AG04450 (cell line): Measurements from ENCODE around the gene PKNOX1. TPM values are rescaled to one million over a fixed set of nuclear protein-coding genes. Genes with fewer than 3 reads are reported as not detected.

Experiments
- CTCF ChIA-PET: fragments of 300-600, 350-600 bp; formaldehyde crosslinking; extraction: SDS; loops from one replicate; lab custom pipeline; 2022; ENCODE audit warnings: antibody characterized with exemption, inconsistent platforms; lab: Charles Lee
- POLR2A ChIA-PET: fragments of 350-600 bp; formaldehyde crosslinking; extraction: SDS; loops from one replicate; lab custom pipeline; 2021; ENCODE audit warnings: antibody characterized with exemption, inconsistent platforms; lab: Yijun Ruan, JAX
- DNase-seq: peaks from one replicate; pipeline ENCODE4 v3.0.0-alpha.2; 2011; ENCODE audit warnings: low read depth, low spot score
- H3K27ac ChIP-seq: one replicate; pipeline ENCODE4 v1.5.1; 2012; ENCODE audit warnings: low read depth, low read length, control low read depth
- H3K27me3 ChIP-seq: one replicate; pipeline ENCODE4 v1.6.0; 2012; ENCODE audit warnings: low read length; ENCODE audit not compliant: control insufficient read depth, insufficient read depth
- H3K4me3 ChIP-seq: 2 replicates; pipeline ENCODE4 v1.5.1; 2011; ENCODE audit warnings: mild to moderate bottlenecking, low read depth, low read length, control low read depth
- H3K9me3 ChIP-seq: 2 replicates; pipeline ENCODE4 v1.5.1; 2012; ENCODE audit warnings: low read length; ENCODE audit not compliant: control insufficient read depth, insufficient read depth
- polyA plus RNA-seq: library from polyadenylated mRNA; depleted of rRNA; stranded (reverse); fragments of >200 nt; gene quantifications from 2 replicates; pipeline ENCODE4 v1.2.3, GENCODE V29; 2011
- TF ChIP-seq, protein P1 (sequence below): IDR thresholded peaks from 2 replicates; pipeline ENCODE4 v1.5.1; 2011; ENCODE audit warnings: low read depth, low read length, control low read depth, inconsistent platforms

PKNOX1 gene
- polyA plus RNA-seq, 1 experiment, result 65.6 TPM

DNA sequence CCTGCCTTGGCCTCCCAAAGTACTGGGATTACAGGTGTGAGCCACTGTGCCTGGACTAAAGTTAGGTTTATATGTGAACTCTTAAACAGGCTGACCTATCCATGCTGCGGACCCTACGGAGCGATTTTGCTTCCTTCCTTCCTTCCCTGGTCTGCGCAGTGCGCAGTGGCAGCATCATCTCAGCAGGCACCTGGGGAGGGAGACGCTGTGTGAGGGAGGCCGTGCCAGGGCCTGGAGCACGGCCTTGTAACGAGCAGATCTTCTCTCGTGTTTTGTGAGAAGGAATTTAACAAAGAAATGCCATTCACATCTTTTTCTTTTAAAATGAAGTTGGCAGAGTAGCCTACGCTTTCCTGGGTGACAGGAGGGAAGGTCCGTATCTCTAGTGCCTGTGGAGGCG lies 45.8 kb downstream of the PKNOX1 start:
- TF ChIP-seq, protein P1, sequence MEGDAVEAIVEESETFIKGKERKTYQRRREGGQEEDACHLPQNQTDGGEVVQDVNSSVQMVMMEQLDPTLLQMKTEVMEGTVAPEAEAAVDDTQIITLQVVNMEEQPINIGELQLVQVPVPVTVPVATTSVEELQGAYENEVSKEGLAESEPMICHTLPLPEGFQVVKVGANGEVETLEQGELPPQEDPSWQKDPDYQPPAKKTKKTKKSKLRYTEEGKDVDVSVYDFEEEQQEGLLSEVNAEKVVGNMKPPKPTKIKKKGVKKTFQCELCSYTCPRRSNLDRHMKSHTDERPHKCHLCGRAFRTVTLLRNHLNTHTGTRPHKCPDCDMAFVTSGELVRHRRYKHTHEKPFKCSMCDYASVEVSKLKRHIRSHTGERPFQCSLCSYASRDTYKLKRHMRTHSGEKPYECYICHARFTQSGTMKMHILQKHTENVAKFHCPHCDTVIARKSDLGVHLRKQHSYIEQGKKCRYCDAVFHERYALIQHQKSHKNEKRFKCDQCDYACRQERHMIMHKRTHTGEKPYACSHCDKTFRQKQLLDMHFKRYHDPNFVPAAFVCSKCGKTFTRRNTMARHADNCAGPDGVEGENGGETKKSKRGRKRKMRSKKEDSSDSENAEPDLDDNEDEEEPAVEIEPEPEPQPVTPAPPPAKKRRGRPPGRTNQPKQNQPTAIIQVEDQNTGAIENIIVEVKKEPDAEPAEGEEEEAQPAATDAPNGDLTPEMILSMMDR, result no peak
- CTCF ChIA-PET, result no interaction called here
- H3K27ac ChIP-seq, result no peak overlapping the region
- POLR2A ChIA-PET, result no interaction called here
- no peaks in the 10 kb centered on the region for H3K27me3 ChIP-seq
- no peaks in the 10 kb centered on the region; the same call in 1 of the 2 replicates for H3K9me3 ChIP-seq
- H3K4me3 ChIP-seq, result no peak overlapping the region
- DNase-seq, result no peak

DNA sequence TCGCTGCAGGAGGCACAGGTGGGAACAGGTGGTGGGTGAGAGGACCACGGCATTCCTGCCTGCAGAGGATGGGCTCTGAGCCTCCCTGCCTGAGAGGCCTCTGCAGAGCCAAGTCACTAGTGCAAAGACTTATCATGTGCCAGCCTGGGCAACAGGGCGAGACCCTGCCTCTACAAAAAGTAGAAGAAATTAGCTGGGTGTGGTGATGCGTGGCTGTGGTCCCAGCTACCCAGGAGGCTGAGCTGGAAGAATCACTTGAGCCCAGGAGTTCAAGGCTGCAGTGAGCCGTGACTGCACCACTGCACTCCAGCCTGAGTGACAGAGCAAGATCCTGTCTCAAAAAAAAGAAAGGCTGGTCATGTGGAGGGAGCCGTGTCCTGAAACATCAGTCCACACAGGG lies 46.4 kb downstream of the PKNOX1 start:
- Histone ChIP-seq H3K4me3 (no peak overlapping the region), H3K9me3 (no peaks in the 10 kb centered on the region; the same call in 1 of the 2 replicates), H3K27me3 (no peaks in the 10 kb centered on the region), H3K27ac (no peak overlapping the region)
- CTCF ChIA-PET, result no interaction called here
- TF ChIP-seq, protein P1, result no peak
- no peak for DNase-seq
- POLR2A ChIA-PET, result no interaction called here

DNA sequence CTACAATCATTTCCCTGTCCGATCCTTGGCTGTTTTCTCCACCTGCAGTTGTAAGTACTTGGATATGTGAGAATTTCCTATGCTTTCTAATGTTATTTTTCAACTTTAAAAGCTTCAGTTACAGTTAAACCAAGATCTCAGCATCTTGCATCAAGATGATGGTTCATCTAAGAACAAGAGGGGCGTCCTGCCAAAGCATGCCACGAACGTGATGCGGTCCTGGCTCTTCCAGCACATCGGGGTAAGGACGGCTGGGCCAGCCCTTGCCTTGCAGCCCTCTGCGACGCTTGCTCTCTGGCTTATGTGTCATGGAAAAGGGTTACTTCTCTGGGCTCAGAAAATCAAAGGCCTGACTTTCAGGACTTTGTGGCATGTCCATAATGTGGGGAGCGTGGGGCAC lies 46.8 kb downstream of the PKNOX1 start:
- CTCF ChIA-PET, result no interaction called here
- no peak overlapping the region for H3K4me3 ChIP-seq

DNA sequence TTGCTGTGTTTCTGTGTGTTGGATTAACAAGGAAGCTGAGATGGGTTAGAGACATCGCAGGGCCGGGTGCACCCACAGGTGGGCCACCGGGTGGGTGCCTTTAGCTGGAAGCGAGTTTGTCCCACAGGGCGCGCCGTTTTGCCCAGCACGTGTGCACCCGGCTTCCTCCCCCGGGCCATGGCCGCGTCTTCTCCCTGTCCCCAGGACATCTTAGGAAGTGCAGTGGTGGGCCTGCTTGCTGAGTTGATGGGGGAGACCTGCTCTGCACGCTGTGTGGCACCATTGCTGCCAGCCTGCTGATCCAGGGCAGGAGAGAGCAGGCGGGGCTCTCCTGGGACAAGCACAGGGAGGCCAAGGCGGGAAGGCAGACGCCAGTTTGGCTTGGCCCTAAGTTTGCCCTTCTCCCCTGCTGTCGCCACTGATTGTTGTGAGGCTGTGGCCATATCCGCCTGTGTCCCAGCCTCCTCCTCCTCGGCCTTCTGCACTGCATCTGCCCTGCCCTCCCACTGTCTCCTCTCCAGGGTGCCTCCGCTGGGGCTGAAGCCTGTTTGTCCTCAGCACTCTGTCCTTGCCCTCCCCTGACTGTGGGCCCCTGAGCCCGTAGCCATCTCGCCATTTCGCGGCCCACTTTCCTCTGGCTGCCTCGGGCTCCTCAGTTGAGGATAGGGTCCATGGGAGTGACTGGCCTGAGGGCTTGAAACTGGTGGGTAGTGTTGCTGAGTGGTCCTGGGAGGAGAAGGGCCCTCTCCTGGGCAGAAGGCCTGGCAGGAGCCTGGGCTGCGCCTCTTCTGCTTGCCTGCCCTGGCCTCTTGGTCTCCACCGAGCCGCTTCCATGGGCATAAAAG lies 47.6 kb downstream of the PKNOX1 start:
- TF ChIP-seq, protein P1, result no peak
- ChIA-PET POLR2A (no interaction called here), CTCF (no interaction called here)
- Histone ChIP-seq H3K27me3 (no peaks in the 10 kb centered on the region), H3K4me3 (no peak overlapping the region), H3K27ac (no peak overlapping the region), H3K9me3 (no peaks in the 10 kb centered on the region)
- no peak for DNase-seq

More for the DNA sequence above, 46.8 kb downstream of the PKNOX1 start:
- no peak for DNase-seq
- POLR2A ChIA-PET, result no interaction called here
- H3K27me3 ChIP-seq, result no peaks in the 10 kb centered on the region
- H3K9me3 ChIP-seq, result no peaks in the 10 kb centered on the region; the same call in 1 of the 2 replicates
- TF ChIP-seq, protein P1, result no peak
- H3K27ac ChIP-seq, result no peak overlapping the region

DNA sequence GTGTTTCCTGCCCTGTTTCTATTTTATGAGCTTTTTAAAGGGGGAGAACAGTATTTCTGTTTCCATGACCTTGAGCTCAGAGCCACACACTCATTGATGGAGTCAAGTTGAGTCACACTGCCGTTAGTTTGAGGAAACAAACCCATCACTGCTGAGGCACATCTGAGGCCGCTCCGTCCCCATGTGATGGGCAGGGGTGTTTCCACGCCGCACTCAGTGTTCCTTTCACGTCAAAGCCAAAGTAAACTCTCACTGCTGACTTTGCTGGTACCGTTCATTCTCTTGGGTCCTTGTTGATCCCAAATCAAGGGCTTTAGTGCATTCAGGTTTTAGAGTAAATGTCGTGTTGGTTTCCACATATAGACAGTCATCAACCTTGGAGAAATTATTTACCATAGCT lies 48.8 kb downstream of the PKNOX1 start:
- TF ChIP-seq, protein P1, result no peak
- DNase-seq, result no peak
- CTCF ChIA-PET, result interaction anchor here (0.7 kb wide), 1 partner anchor 10 kb away, joined by 4 read pairs; no protein-coding TSS in a partner anchor
- Histone ChIP-seq H3K27ac (no peak overlapping the region), H3K9me3 (no peaks in the 10 kb centered on the region; the same call in 1 of the 2 replicates), H3K4me3 (no peak overlapping the region), H3K27me3 (no peaks in the 10 kb centered on the region)
- POLR2A ChIA-PET, result no interaction called here
